Neural cell (in vitro differentiated cells): ENCODE measurements around the gene JAKMIP3. TPM values are rescaled to one million over a fixed set of nuclear protein-coding genes. Genes with fewer than 3 reads are reported as not detected.
A peak's percentile ranks its signal among the peaks of the same experiment; 100 is the strongest.

Experiments
- H2AFZ ChIP-seq: fragments of 200-600, 300-800 bp; sonication (generic), shearing (Covaris generic); 2 replicates; pipeline ENCODE4 v1.6.0; 2014; ENCODE audit warnings: low read depth, mild to moderate bottlenecking, antibody characterized with exemption, low read length, moderate library complexity
- H3F3A ChIP-seq: fragments of 200-600 bp; shearing (Covaris generic); 2 replicates; pipeline ENCODE4 v1.6.1; 2016; ENCODE audit warnings: mild to moderate bottlenecking, moderate library complexity, mixed read lengths, antibody characterized with exemption, low read length; ENCODE audit not compliant: insufficient read depth, poor library complexity, severe bottlenecking
- H3K27ac ChIP-seq: fragments of 200-600, 300-800 bp; sonication (generic), shearing (Covaris generic); 2 replicates; pipeline ENCODE4 v1.5.1; 2014; ENCODE audit warnings: mild to moderate bottlenecking, low read length, moderate library complexity
- H3K27me3 ChIP-seq: fragments of 300-800, 200-600 bp; sonication (generic), shearing (Covaris generic); 2 replicates; pipeline ENCODE4 v1.6.0; 2014; ENCODE audit warnings: mild to moderate bottlenecking, low read depth, low read length, moderate library complexity; ENCODE audit not compliant: insufficient read depth
- H3K36me3 ChIP-seq: fragments of 300-800, 200-600 bp; sonication (generic), shearing (Covaris generic); 2 replicates; pipeline ENCODE4 v1.5.1; 2014; ENCODE audit warnings: mild to moderate bottlenecking, antibody characterized with exemption, low read length, moderate library complexity; ENCODE audit not compliant: insufficient read depth
- H3K4me2 ChIP-seq: fragments of 300-800, 200-600 bp; sonication (generic), shearing (Covaris generic); 2 replicates; pipeline ENCODE4 v1.6.0; 2014; ENCODE audit warnings: mild to moderate bottlenecking, low read length
- H3K4me3 ChIP-seq: fragments of 300-800, 200-600 bp; sonication (generic), shearing (Covaris generic); 2 replicates; pipeline ENCODE4 v1.5.1; 2014; ENCODE audit warnings: mild to moderate bottlenecking, low read length, moderate library complexity
- H3K79me2 ChIP-seq: fragments of 200-600 bp; shearing (Covaris generic); replicated peaks from 2 replicates; pipeline ENCODE4 v1.6.0; 2014; ENCODE audit warnings: mild to moderate bottlenecking, low read length, moderate library complexity; ENCODE audit not compliant: insufficient read depth
- H3K9ac ChIP-seq: fragments of 300-800, 200-600 bp; sonication (generic), shearing (Covaris generic); 2 replicates; pipeline ENCODE4 v1.6.1; 2016; ENCODE audit warnings: mild to moderate bottlenecking, low read length, mixed read lengths
- H3K9me2 ChIP-seq: fragments of 200-600 bp; shearing (Covaris generic); 2 replicates; pipeline ENCODE4 v1.6.1; 2016; ENCODE audit warnings: mild to moderate bottlenecking, low read length, mixed read lengths; ENCODE audit not compliant: insufficient read depth
- H3K9me3 ChIP-seq: fragments of 200-600, 300-800 bp; sonication (generic), shearing (Covaris generic); 2 replicates; pipeline ENCODE4 v1.6.1; 2016; ENCODE audit warnings: mild to moderate bottlenecking, mixed run types, low read length, moderate library complexity, mixed read lengths
- H4K20me1 ChIP-seq: fragments of 200-600 bp; shearing (Covaris generic); 2 replicates; pipeline ENCODE4 v1.6.1; 2016; ENCODE audit warnings: mild to moderate bottlenecking, mixed run types; ENCODE audit not compliant: insufficient read depth
- CTCF ChIP-seq: fragments of 450-650 bp; IDR thresholded peaks from 2 replicates; pipeline ENCODE4 v1.5.1; 2014; ENCODE audit warnings: antibody characterized with exemption, mild to moderate bottlenecking, moderate library complexity; ENCODE audit not compliant: poor library complexity, severe bottlenecking
- EP300 ChIP-seq: fragments of 450-650 bp; conservative IDR thresholded peaks from 2 replicates; pipeline ENCODE4 v1.6.1; 2014; ENCODE audit warnings: antibody characterized with exemption, mild to moderate bottlenecking, moderate library complexity; ENCODE audit not compliant: poor library complexity, severe bottlenecking
- EZH2 ChIP-seq: fragments of 200-600, 300-800 bp; shearing (Covaris generic), sonication (generic); IDR thresholded peaks from 2 replicates; pipeline ENCODE4 v1.6.1; 2014; ENCODE audit warnings: antibody characterized with exemption, low read length, borderline replicate concordance, mild to moderate bottlenecking; ENCODE audit not compliant: insufficient read depth, poor library complexity, severe bottlenecking
- MXI1 ChIP-seq: fragments of 450-650 bp; conservative IDR thresholded peaks from 2 replicates; pipeline ENCODE4 v1.6.1; 2014; ENCODE audit warnings: antibody characterized with exemption, mild to moderate bottlenecking; ENCODE audit not compliant: poor library complexity, severe bottlenecking
- POLR2AphosphoS5 ChIP-seq: IDR thresholded peaks from 2 replicates; pipeline ENCODE4 v1.6.1; 2012
- RAD21 ChIP-seq: fragments of 450-650 bp; conservative IDR thresholded peaks from 2 replicates; pipeline ENCODE4 v1.6.1; 2014; ENCODE audit warnings: antibody characterized with exemption, mild to moderate bottlenecking, moderate library complexity
- REST ChIP-seq: IDR thresholded peaks from 2 replicates; pipeline ENCODE4 v1.6.1; 2012; ENCODE audit warnings: borderline replicate concordance
- SMC3 ChIP-seq: fragments of 450-650 bp; conservative IDR thresholded peaks from 2 replicates; pipeline ENCODE4 v1.6.1; 2014; ENCODE audit warnings: antibody characterized with exemption, mild to moderate bottlenecking, moderate library complexity; ENCODE audit not compliant: poor library complexity
- TAF1 ChIP-seq: IDR thresholded peaks from 2 replicates; pipeline ENCODE4 v1.6.1; 2012; ENCODE audit warnings: low read depth
- polyA plus RNA-seq: library from polyadenylated mRNA; depleted of rRNA; stranded (reverse); fragments of >200 nt; gene quantifications from 2 replicates; pipeline ENCODE4 v1.2.3, GENCODE V29; 2014

The JAKMIP3 gene
- polyA plus RNA-seq, 1 donor from 2014 or later = 5.1 TPM

GRCh38 chr10:132066186-132066585, 440 bp downstream of the JAKMIP3 start:
- no peaks in the 10 kb centered on the region for H3K9me2 ChIP-seq
- no peak for TF ChIP-seq MXI1
- no peak for TF ChIP-seq CTCF
- TF ChIP-seq TAF1 = no peak
- no peak for TF ChIP-seq EP300
- no peak for TF ChIP-seq SMC3
- no peak for TF ChIP-seq EZH2
- no peak for TF ChIP-seq RAD21
- no peak for TF ChIP-seq REST
- TF ChIP-seq POLR2AphosphoS5 = no peak
- H3K27me3 ChIP-seq = no peaks in the 10 kb centered on the region
- no peak overlapping the region for H3K27ac ChIP-seq
- peak overlapping the region; percentile 41 for H3K4me3 ChIP-seq
- H3K79me2 ChIP-seq = no peaks in the 10 kb centered on the region
- no peaks in the 10 kb centered on the region for H4K20me1 ChIP-seq
- no peaks in the 10 kb centered on the region for H3F3A ChIP-seq
- no peaks in the 10 kb centered on the region for H3K36me3 ChIP-seq
- H3K4me2 ChIP-seq = no peak overlapping the region
- no peak overlapping the region for H3K9ac ChIP-seq
- H2AFZ ChIP-seq = no peak overlapping the region
- H3K9me3 ChIP-seq = no peaks in the 10 kb centered on the region

GRCh38 chr10:132066812-132067211, 1.1 kb downstream of the JAKMIP3 start:
- Histone ChIP-seq H3K9ac (no peak overlapping the region), H3K36me3 (no peaks in the 10 kb centered on the region), H2AFZ (no peak overlapping the region), H4K20me1 (no peaks in the 10 kb centered on the region), H3K4me2 (no peak overlapping the region), H3K9me2 (no peaks in the 10 kb centered on the region), H3F3A (no peaks in the 10 kb centered on the region), H3K4me3 (no peak overlapping the region), H3K27ac (no peak overlapping the region), H3K79me2 (no peaks in the 10 kb centered on the region), H3K27me3 (no peaks in the 10 kb centered on the region), H3K9me3 (no peaks in the 10 kb centered on the region)
- TF ChIP-seq POLR2AphosphoS5 = no peak
- no peak for TF ChIP-seq SMC3
- TF ChIP-seq TAF1 = no peak
- TF ChIP-seq RAD21 = no peak
- no peak for TF ChIP-seq EZH2
- no peak for TF ChIP-seq REST
- TF ChIP-seq EP300 = no peak
- TF ChIP-seq CTCF = no peak
